ENCODE measurements around the gene RING1.

Gene RING1

GRCh38 chr6:33193619-33194018 lies 14.7 kb upstream of the RING1 start:
- no peak for DNase-seq

DNA sequence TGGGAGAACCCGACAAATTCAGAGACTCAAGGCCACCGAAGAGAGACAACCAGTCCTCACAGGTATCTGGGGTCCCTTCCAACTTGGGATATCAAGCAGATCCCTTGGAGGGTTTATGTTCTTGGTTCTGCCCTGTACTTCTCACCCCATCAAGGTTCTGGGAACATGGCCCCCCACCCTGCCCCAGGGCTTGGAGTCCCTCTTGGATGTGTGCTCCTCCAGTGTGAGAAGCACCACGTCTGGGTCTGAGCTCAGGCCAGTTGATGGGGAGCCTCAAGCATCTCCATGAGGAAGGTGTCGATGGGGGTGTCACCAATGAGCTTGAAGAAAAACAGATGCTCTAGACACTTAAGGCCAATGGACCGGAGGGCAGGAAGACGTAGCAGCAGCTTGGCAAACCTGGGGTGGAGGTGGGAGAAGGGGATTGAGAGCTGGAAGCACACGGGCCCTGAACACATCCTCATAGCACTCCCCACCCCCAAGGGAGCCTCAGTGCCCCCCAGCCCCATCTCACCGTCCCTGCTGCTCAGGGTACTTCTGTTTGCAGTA lies 13.8 kb upstream of the RING1 start:
- DNase-seq: no peak

GRCh38 chr6:33195304-33196165 lies 12.8 kb upstream of the RING1 start:
- DNase-seq: no peak

- peak; percentile 35 for DNase-seq
These were observed 10.8 kb upstream of the RING1 start for GRCh38 chr6:33197431-33198048.

DNA sequence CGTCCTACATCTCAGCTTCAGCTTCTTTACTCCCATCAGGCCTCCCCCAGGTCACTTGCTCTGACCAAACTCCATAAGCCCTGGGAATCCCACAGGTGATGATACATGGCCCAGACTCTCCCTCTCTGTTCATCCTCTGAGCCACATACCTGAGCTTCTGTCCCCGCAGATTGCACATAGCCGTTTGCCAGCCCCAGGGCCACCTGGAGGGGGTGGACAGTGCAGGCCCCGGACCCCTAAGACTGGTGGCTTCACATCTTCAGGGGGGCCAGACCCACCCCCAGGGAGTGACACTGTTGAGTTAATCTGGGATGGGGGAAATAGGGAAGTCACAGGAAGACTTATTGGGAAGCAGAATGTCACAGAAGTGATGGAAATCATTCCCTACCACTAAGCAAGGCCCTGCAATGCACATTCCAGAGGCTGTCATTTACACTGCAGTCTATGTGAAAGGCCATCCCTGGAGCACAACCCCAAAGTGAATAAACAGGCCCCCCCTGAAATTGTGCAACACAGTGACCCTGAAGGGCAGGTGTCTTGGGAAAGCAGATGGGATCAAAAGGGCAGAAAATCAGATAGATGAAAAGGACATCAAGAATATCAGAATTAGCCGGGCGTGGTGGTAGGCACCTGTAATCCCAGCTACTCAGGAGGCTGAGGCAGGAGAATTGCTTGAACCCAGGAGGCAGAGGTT lies 10.0 kb upstream of the RING1 start:
- DNase-seq: no peak

GRCh38 chr6:33198853-33199436 lies 9.4 kb upstream of the RING1 start:
- no peak for DNase-seq

DNA sequence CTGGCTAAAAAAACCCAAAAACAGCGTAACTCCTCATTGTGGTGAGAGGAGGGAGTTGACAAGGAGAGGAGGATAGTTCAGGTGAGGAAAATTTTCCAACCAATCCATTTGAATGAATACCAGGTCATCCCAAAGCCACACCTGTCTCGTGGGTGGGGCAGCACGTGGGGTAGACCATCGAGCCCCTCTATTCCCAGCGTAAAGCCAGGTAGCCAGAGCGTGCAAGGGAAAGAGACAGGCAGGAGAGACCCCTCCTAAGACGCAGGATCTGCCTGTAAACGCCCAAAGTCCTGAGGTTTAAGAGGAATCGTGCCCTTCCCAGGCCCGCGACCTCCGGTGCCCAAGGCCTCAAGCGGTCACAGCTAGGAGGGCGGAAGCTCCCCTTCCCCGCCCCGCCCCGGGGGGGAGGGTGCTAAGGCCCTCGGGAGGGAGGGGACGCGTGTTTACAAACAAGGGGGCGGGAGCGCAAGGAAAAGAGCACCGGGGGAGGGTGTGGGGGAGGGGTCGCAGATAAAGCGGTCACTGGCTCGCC lies 8.5 kb upstream of the RING1 start:
- peak; percentile 75 for DNase-seq

- DNase-seq: peak; percentile 100
These were observed 7.8 kb upstream of the RING1 start, which contains the start of the genes RXRB and SLC39A7 for GRCh38 chr6:33200219-33201146. Gene RXRB (minus strand): TSS chr6:33200665. CDS start chr6:33200476, 189 bp downstream. Gene SLC39A7 (plus strand): TSS chr6:33200867. CDS start chr6:33201246, 379 bp downstream.

DNA sequence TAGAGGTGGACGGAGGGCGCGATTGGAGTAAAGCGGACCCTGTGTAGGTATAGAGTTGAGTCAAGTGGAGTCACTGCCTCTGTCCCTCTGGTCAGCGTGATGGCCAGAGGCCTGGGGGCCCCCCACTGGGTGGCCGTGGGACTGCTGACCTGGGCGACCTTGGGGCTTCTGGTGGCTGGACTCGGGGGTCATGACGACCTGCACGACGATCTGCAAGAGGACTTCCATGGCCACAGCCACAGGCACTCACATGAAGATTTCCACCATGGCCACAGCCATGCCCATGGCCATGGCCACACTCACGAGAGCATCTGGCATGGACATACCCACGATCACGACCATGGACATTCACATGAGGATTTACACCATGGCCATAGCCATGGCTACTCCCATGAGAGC lies 7.2 kb upstream of the RING1 start:
- DNase-seq: no peak

GRCh38 chr6:33201935-33202334 lies 6.4 kb upstream of the RING1 start:
- no peak for DNase-seq

GRCh38 chr6:33202799-33203198 lies 5.5 kb upstream of the RING1 start:
- DNase-seq: no peak

DNA sequence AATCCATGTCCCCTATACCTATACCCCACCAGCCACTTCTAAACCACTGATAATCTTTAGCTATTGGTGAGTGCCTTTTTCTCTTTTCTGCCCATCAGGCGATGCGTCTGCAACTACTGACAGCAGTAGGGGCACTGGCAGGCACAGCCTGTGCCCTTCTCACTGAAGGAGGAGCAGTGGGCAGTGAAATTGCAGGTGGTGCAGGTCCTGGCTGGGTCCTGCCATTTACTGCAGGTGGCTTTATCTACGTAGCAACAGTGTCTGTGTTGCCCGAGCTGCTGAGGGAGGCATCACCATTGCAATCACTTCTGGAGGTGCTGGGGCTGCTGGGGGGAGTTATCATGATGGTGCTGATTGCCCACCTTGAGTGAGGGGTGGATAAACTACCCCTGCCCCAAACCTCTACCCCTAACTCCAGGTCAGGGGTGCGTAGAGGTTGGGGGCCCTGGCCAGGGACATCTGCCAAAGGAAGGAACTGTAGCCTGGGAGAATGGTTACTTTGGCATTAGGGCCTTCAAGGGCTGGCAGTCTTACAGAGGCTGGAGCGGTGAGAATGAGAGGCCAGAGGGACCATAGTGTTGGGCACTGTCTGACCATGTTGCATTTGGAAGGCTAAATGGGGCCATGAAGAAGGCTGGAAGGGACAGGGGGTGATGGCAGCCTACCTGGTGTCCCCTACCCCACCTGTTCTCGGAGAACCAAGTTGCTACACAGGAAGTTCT lies 4.7 kb upstream of the RING1 start:
- DNase-seq: no peak

DNA sequence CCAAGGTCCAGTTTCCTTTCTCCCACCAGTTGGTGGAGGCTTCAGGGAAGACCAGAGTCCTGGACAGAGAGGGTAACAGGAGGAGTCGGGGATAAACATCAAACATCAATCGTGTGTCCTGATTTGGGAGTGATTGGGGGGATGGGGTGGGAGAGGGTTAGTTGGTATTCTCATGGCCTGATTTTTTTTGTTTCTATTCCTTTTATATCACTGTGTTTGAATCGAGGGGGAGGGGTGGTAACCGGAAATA lies 4.2 kb upstream of the RING1 start:
- no peak for DNase-seq

DNA sequence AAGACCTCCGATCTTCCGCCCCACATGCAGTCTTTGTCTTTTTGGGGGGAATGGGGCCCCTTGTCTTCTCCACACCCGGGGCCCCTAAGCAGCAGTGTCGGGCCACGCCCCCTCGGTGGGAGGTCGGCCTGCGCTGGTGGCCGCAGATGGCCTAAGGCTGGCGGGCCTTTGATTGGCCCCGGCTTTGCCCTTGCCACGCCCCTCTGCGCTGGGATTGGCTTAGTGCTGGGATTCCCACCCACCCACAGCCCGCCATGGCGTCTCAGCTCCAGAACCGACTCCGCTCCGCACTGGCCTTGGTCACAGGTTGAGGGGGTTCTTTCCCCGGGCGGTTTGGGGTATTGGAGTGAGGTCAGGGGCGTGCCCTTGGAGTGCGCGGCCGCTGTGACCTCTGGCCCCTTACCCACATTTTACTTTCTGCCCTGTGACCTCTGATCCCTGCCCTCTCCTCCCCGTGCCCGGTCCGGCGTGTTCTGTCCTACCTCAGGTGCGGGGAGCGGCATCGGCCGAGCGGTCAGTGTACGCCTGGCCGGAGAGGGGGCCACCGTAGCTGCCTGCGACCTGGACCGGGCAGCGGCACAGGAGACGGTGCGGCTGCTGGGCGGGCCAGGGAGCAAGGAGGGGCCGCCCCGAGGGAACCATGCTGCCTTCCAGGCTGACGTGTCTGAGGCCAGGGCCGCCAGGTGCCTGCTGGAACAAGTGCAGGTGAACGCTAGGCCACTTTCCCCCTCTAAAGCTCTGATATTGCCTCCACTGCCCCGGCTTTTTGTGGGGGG lies 3.7 kb upstream of the RING1 start, which contains the start of gene HSD17B8:
Gene HSD17B8, plus strand, starts transcription at position 241 of the 776 bp plus-strand sequence. Its CDS starts 14 bp downstream, at position 255.
- peak; percentile 95 for DNase-seq

DNA sequence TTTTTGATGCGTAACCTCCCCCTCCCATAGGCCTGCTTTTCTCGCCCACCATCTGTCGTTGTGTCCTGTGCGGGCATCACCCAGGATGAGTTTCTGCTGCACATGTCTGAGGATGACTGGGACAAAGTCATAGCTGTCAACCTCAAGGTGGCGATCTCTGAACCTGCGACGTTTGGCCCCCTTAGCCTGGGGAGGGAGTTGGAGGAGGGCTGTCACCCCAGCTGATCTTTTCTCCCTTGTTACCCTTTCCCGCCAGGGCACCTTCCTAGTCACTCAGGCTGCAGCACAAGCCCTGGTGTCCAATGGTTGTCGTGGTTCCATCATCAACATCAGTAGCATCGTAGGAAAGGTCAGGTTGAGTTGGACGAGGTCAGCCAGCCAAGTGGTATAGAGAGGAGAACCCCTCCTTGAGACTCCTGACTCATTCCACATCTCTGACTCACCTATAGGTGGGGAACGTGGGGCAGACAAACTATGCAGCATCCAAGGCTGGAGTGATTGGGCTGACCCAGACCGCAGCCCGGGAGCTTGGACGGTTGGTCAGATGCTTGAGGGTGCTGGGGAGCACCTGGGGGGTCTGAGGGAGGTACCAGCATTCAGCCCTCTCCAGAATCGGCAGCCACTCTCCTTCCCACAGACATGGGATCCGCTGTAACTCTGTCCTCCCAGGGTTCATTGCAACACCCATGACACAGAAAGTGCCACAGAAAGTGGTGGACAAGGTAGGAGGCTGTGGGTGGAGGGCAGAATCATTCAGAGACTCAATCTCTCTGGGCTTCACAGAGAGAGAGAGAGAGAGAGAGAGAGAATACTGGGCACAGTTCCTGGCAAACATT lies 2.9 kb upstream of the RING1 start:
- peak; percentile 22 for DNase-seq

- no peak for DNase-seq
These were observed 2.1 kb upstream of the RING1 start for GRCh38 chr6:33206027-33206863.

GRCh38 chr6:33206864-33207551 lies 1.3 kb upstream of the RING1 start:
- DNase-seq: no peak
